Choroid plexus epithelial cell (primary cell): Measurements from ENCODE around the gene RALGPS1.
A peak's percentile ranks its signal among the peaks of the same experiment; 100 is the strongest.

Source experiments
- DNase-seq: peaks from one replicate; pipeline ENCODE4 v3.0.0-alpha.2; 2010; ENCODE audit warnings: low read depth
- H3K4me3 ChIP-seq: 2 replicates; pipeline ENCODE4 v1.5.1; 2011; ENCODE audit warnings: low read depth, mild to moderate bottlenecking, control low read depth, low read length, moderate library complexity
- TF ChIP-seq, protein P1 (sequence below): conservative IDR thresholded peaks from 2 replicates; pipeline ENCODE4 v1.5.1; 2011; ENCODE audit warnings: low read depth, mild to moderate bottlenecking, control low read depth, inconsistent platforms, low read length, moderate library complexity

Gene RALGPS1

DNA sequence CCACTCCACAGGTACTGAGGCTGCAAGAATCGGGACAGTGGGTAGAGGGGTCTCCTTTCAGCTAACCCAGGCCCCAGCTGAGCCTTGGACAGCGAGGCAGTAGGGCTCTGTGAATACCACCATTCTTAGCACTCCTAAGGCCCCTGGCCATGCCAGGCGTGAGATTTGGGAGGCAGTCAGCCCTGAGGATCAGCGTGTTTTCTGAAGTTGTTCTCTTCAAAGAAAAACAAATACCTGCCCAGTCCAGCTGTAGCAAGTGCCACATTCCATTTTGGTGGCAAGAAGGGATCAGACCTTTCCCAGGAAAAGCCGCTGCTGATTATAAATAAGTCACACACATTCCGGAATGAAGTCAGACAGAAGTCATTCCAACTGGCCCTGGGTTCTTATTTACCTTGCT lies 47.8 kb downstream of the RALGPS1 start:
- TF ChIP-seq, protein P1, sequence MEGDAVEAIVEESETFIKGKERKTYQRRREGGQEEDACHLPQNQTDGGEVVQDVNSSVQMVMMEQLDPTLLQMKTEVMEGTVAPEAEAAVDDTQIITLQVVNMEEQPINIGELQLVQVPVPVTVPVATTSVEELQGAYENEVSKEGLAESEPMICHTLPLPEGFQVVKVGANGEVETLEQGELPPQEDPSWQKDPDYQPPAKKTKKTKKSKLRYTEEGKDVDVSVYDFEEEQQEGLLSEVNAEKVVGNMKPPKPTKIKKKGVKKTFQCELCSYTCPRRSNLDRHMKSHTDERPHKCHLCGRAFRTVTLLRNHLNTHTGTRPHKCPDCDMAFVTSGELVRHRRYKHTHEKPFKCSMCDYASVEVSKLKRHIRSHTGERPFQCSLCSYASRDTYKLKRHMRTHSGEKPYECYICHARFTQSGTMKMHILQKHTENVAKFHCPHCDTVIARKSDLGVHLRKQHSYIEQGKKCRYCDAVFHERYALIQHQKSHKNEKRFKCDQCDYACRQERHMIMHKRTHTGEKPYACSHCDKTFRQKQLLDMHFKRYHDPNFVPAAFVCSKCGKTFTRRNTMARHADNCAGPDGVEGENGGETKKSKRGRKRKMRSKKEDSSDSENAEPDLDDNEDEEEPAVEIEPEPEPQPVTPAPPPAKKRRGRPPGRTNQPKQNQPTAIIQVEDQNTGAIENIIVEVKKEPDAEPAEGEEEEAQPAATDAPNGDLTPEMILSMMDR = no peak
- no peak overlapping the region for H3K4me3 ChIP-seq
- DNase-seq = no peak

DNA sequence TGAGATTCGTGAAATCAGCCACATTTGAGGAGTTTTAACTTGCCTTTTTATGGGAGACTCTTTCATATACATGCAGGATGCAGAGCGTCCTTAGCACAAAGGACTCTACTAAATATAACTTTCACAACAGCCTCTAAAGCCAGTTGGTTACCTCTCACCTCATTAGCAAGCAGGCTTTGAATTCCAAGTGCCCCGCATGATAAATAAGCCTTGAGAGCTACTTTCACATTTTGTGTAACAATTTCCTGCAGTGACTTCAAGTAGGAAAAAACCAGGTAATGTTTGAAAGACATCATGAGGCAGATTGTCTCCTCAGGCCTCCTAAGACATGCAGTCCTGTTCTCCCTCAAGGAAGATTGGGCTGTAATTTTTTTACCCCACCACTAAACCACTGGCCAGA lies 50.5 kb downstream of the RALGPS1 start:
- TF ChIP-seq, protein P1 = no peak
- DNase-seq = no peak
- no peak overlapping the region for H3K4me3 ChIP-seq

DNA sequence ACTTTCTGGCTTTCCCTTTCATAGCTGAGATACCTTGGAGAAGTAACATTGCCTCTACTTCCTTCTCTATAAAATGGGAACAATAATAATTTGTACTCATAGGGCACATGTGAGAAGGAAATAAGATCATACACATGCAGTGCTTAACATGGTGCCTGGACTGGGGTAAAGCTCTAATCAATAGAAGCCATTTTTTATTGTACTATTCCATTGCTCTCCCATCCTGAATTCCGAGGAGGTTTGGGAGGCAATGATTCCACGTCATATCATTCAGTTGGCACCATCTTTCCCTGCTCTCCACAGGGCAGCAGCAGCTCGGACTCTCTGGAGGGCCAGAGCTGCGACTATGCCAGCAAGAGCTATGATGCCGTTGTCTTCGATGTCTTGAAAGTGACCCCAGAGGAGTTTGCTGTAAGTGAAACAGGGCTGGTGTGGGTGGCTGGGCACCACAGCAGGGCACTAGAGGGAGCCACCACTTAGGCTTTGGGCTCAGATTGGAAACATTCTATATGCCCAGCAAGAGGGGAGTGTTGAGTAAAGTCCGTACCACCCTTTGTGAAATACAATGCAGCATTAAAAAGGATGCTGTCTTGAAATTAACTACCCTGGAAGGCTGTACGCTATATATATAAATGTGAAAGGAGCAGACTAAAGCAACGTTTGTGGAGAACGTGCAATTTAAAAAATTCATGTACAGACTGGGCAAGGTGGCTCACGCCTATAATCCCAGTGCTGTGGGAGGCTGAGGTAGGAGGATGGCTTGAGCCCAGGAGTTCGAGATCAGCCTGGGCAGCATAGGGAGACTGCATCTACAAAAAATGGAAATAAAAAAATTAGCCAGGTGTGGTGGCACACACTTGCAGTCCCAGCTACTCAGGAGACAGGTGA lies 51.2 kb downstream of the RALGPS1 start:
- H3K4me3 ChIP-seq = no peak overlapping the region
- peak; percentile 78 for DNase-seq
- TF ChIP-seq, protein P1 = peak; percentile 99

DNA sequence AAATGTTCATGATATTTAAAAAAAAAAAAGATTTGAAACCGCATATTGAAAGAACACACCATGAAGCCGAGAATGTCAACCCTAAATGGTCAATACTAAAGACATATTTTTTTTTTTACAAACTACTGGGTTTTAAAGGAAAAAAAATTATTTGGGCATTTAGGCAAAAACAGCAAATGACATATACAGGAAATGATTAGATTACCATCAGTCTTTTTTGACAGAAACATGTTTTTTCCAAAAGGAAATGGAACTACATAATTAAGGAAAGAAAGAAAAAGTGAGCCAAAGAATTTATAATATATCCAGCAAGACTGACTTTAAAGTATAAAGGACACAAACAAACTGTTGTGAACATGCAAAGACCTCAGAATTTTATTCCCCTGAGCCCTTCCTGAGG lies 56.7 kb downstream of the RALGPS1 start:
- TF ChIP-seq, protein P1 = no peak

DNA sequence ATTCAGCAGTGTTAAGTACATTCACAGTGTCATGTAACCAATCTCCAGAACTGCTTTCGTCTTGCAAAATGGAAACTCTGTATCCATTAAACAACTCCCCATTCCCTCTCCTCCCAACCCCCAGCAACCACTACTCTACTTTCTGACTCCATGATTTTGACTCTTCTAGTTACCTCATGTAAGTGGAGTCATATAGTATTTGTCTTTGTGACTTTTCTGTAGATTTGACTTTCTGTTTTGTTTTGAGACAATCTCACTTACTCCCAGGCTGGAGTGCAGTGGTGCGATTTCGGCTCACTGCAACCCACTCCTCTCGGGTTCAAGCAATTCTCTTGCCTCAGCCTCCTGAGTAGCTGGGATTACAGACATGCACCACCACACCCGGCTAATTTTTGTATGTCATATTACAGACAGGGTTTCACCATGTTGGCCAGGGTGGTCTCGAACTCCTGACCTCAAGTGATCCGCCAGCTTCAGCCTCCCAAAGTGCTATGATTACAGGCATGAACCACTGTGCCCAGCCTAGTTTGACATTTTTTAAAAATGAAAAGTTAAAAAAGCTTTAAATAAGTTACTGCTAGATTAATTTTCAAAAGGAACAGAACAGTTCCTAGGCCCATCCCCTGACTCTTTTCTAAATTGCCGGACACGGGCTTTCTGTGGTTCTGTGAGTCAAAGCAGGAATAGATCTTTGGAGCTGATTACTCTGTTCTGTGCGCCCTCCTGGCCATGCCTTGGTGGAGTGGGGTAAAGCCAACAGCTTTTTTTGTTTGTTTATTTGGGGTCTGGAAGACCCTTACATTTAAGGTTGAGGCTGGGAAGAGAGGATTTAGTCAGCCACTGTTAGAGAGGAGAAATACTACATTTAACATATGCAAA lies 59.3 kb downstream of the RALGPS1 start:
- DNase-seq = no peak
- TF ChIP-seq, protein P1 = no peak
- no peak overlapping the region for H3K4me3 ChIP-seq

More for the DNA sequence above, 56.7 kb downstream of the RALGPS1 start:
- no peak for DNase-seq
- H3K4me3 ChIP-seq = no peak overlapping the region

DNA sequence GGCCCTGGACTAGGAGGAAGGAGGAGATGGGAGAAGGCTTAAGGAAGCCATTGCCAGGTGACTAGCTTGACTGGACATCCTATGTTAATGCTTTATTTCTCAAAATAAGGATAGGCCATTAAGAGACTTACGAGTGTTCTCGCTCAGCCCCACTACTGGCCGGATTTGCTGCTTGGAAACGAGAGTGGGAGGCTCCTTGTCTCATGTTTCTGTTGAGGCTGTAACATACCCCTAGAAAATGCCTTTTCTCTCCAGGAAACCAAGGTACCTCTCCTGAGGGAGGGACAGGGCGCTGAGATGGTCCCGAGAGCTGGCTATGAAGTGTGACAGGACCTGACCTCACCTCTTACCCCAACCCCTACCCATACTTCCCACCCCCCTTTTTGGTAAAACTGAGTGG lies 60.0 kb downstream of the RALGPS1 start:
- no peak overlapping the region for H3K4me3 ChIP-seq
- no peak for DNase-seq
- TF ChIP-seq, protein P1 = no peak
